Type B pancreatic cell (in vitro differentiated cells): ENCODE measurements around the gene MPHOSPH9. TPM values are rescaled to one million over a fixed set of nuclear protein-coding genes. Genes with fewer than 3 reads are reported as not detected.
A peak's percentile ranks its signal among the peaks of the same experiment; 100 is the strongest.

Source experiments
- DNase-seq: peaks from one replicate; pipeline ENCODE4 v3.0.0; 2021; ENCODE audit warnings: mixed read lengths; ENCODE audit not compliant: unreplicated experiment; ENCODE audit errors: extremely low spot score
- H3K27ac Mint-ChIP-seq: 2 replicates; pipeline ENCODE4 v1.8.0; 2021; ENCODE audit warnings: mild to moderate bottlenecking, mixed read lengths
- H3K27me3 Mint-ChIP-seq: 2 replicates; pipeline ENCODE4 v1.8.0; 2021; ENCODE audit warnings: mixed read lengths
- H3K36me3 Mint-ChIP-seq: 2 replicates; pipeline ENCODE4 v1.8.0; 2021; ENCODE audit warnings: mixed read lengths
- H3K4me1 Mint-ChIP-seq: one replicate; pipeline ENCODE4 v1.8.0; 2021; ENCODE audit warnings: mixed read lengths; ENCODE audit not compliant: unreplicated experiment
- H3K4me3 Mint-ChIP-seq: 2 replicates; pipeline ENCODE4 v1.8.0; 2021; ENCODE audit warnings: mild to moderate bottlenecking, mixed read lengths
- H3K9me3 Mint-ChIP-seq: 2 replicates; pipeline ENCODE4 v1.8.0; 2021; ENCODE audit warnings: mixed read lengths
- total RNA-seq: library from RNA; stranded (reverse); gene quantifications from 2 replicates; pipeline ENCODE4 v1.2.1, GENCODE V29; 2021; ENCODE audit warnings: low replicate concordance
- TF ChIP-seq, protein P1 (sequence below): fragments of 200-600 bp; sonication (generic); conservative IDR thresholded peaks from 2 replicates; pipeline ENCODE4 v1.5.0; 2021; ENCODE audit warnings: antibody characterized with exemption, mild to moderate bottlenecking

The MPHOSPH9 gene
- total RNA-seq, 1 donor from 2014 or later: 52.3 TPM

DNA sequence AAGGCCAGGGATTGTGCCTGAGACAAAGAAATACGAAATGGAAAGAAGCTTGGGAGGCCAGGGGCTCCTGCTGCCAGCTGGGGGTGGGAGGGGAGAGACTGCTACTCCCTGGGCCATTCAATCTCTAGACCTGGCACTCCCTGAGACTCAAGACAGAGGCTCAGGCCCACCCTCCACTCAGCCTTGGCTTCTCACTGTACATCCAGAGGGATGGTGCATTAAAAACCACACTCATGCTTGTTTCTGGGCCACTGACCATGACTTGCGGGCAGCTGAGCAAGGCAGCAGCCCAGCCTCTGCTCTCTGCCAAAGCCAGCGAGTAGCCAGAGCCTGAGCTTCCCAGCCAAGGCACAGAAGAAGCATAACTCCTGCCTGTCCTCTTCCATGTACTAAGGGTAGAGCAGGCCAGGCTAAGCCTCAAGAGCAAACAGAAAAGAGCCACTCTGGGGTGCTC lies 123.6 kb downstream of the MPHOSPH9 start:
- Mint-ChIP-seq H3K36me3 (no peaks in the 10 kb centered on the region), H3K27ac (no peak overlapping the region), H3K27me3 (no peaks in the 10 kb centered on the region), H3K9me3 (no peaks in the 10 kb centered on the region), H3K4me3 (no peak overlapping the region), H3K4me1 (peaks cover 24% of the 10 kb centered on the region)
- no peak for DNase-seq
- TF ChIP-seq, protein P1, sequence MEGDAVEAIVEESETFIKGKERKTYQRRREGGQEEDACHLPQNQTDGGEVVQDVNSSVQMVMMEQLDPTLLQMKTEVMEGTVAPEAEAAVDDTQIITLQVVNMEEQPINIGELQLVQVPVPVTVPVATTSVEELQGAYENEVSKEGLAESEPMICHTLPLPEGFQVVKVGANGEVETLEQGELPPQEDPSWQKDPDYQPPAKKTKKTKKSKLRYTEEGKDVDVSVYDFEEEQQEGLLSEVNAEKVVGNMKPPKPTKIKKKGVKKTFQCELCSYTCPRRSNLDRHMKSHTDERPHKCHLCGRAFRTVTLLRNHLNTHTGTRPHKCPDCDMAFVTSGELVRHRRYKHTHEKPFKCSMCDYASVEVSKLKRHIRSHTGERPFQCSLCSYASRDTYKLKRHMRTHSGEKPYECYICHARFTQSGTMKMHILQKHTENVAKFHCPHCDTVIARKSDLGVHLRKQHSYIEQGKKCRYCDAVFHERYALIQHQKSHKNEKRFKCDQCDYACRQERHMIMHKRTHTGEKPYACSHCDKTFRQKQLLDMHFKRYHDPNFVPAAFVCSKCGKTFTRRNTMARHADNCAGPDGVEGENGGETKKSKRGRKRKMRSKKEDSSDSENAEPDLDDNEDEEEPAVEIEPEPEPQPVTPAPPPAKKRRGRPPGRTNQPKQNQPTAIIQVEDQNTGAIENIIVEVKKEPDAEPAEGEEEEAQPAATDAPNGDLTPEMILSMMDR: no peak

DNA sequence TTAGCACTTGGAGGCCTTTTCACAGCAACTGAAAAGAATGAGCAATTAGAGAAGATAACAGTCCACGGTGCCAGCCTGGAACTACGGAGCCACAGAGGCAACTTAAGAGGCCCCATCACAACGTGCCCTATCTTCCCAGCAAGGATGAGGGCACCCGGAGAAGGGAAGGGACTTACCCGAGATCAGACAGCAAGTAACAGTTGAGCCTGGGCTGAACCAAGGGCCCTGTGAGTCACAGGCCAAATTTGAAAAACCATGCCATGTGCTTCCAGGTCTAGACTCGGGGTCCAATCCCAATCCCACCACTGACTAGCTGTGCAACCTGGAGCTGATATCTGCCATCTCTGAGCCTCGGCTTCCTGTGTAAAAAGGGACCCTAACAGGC lies 124.3 kb downstream of the MPHOSPH9 start:
- TF ChIP-seq, protein P1: no peak
- Mint-ChIP-seq H3K4me1 (peaks cover 24% of the 10 kb centered on the region), H3K4me3 (no peak overlapping the region), H3K27me3 (no peaks in the 10 kb centered on the region), H3K36me3 (no peaks in the 10 kb centered on the region), H3K9me3 (no peaks in the 10 kb centered on the region), H3K27ac (no peak overlapping the region)
- no peak for DNase-seq

DNA sequence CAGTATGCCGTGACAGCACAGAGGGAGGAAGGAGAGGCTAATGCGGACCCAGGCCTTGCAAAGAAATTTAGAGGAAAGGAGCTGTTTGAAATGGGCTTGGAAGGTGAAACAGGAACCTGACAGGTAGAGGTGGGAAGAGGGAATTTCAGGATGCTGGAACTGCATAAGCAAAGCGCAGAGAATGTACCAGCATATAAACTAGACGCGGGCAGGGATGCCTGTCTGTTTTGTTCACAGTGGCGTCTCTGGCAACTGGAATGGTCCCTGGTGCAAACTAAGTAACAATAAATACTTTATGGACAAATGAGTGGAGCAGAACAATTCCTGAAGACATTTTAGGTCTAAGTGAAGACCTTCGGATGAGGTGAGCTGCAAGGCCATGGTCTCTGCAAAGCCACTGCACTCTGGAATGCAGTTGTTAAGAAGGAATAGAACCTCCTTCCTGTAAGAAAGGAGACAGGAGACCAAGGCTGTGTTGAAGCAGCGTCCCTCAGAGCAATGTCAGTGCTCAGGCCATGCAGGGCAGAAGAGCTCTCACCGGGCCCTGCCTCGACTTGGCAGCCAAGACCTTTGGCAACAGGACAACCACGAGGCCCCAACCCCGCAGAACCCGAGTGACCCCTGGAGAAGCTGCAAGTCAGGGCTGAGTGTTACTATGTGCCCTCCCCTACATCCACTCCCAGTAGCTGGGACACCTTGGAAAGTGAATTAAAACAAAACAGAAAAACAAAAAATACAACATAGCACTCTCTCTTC lies 124.8 kb downstream of the MPHOSPH9 start:
- Mint-ChIP-seq H3K4me3 (no peak overlapping the region), H3K36me3 (no peaks in the 10 kb centered on the region), H3K27me3 (no peaks in the 10 kb centered on the region), H3K4me1 (peaks cover 24% of the 10 kb centered on the region), H3K9me3 (no peaks in the 10 kb centered on the region), H3K27ac (peak overlapping the region; percentile 23)
- TF ChIP-seq, protein P1: no peak
- no peak for DNase-seq

DNA sequence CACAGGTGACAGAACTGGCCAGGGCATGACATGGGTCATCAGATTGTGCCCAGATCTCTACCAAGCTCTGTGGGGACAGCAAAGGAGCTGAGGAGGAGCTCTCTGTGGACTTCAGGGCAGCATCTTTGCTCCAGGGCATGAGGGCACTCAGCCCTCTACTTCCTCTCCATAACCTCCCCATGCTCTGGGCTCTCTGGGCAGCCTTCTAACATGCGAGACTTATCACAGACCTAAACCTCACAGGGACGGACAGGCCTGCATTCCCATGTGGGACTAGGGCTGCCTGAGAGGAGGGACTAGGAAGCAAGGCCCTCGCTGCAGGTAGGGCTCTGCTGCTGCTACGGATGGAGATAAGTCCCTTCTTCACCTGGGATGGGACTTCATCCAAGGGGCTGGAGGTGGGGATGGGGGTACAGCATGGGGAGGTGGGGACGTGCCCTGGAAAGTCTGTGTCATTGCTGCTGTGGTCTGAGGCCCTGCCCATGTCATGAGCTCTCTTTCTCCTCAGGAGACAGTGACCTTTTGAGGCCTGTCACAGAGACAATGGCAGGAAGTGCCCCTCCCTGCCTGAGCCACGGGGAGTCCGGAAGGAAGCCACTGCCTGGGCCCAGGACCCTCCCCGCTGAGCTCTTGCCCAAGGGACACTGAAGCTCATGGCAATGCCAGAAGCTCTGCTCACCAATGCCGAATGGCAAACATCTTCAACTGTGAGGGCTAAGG lies 126.1 kb downstream of the MPHOSPH9 start:
- H3K27ac Mint-ChIP-seq: no peak overlapping the region
- no peak overlapping the region for H3K4me3 Mint-ChIP-seq
- H3K9me3 Mint-ChIP-seq: no peaks in the 10 kb centered on the region
- TF ChIP-seq, protein P1: no peak
- no peak for DNase-seq
- H3K36me3 Mint-ChIP-seq: no peaks in the 10 kb centered on the region
- peaks cover 21% of the 10 kb centered on the region for H3K4me1 Mint-ChIP-seq
- H3K27me3 Mint-ChIP-seq: no peaks in the 10 kb centered on the region

DNA sequence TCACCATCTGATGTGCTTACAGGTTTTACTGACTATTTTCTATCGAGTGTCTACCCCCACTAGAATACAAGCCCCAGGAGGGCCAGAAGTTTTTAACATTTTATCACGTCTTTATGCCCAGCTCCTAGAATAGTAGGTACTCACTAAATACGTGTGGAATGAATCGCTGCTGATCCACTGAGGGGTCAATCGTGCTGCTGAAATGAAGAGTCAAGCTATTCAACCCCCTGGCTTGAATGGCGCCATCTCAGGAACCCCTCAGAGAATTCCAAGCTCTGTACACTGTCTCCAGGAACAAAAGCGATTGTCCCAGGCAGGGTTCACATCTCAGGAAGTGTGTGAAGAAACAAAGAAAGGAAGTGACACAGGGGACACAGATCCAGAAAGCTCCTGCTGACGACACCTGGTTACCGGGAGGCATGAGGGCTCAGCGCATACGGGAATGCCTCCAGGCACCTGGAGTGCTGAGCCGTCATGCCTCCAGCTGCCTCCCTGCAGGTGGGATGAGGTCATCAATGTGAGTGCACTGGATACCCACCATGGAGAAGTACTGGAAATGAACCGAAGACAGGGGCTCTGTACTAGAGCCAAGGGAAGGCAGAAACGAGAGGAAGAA lies 127.6 kb downstream of the MPHOSPH9 start:
- no peaks in the 10 kb centered on the region for H3K36me3 Mint-ChIP-seq
- H3K9me3 Mint-ChIP-seq: no peaks in the 10 kb centered on the region
- no peaks in the 10 kb centered on the region for H3K27me3 Mint-ChIP-seq
- peaks cover 20% of the 10 kb centered on the region for H3K4me1 Mint-ChIP-seq
- no peak for DNase-seq
- H3K4me3 Mint-ChIP-seq: no peak overlapping the region
- TF ChIP-seq, protein P1: no peak
- peak overlapping the region; percentile 59 for H3K27ac Mint-ChIP-seq
